22Rv1 (cell line): ENCODE measurements around the gene LTBP3.

Experiments
- H3K27ac ChIP-seq: fragments of 450-650 bp; 2 replicates; pipeline ENCODE4 v1.5.1; 2017
- ZFX ChIP-seq: fragments of 450-650 bp; IDR thresholded peaks from 2 replicates; pipeline ENCODE4 v1.6.1; 2017; ENCODE audit warnings: antibody characterized with exemption, borderline replicate concordance
- TF ChIP-seq, protein P1 (sequence below): fragments of 450-650 bp; IDR thresholded peaks from 2 replicates; pipeline ENCODE4 v1.5.1; 2017; ENCODE audit warnings: mild to moderate bottlenecking

Gene LTBP3

DNA sequence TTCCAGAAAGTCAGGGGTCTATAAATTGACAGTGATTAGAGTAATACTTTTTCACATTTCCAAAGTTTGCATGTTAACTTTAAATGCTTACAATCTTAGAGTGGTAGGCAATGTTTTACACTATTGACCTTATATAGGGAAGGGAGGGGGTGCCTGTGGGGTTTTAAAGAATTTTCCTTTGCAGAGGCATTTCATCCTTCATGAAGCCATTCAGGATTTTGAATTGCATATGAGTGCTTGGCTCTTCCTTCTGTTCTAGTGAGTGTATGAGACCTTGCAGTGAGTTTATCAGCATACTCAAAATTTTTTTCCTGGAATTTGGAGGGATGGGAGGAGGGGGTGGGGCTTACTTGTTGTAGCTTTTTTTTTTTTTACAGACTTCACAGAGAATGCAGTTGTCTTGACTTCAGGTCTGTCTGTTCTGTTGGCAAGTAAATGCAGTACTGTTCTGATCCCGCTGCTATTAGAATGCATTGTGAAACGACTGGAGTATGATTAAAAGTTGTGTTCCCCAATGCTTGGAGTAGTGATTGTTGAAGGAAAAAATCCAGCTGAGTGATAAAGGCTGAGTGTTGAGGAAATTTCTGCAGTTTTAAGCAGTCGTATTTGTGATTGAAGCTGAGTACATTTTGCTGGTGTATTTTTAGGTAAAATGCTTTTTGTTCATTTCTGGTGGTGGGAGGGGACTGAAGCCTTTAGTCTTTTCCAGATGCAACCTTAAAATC, 54.0 kb downstream of the LTBP3 start:
- no peak for TF ChIP-seq ZFX
- TF ChIP-seq, protein P1, sequence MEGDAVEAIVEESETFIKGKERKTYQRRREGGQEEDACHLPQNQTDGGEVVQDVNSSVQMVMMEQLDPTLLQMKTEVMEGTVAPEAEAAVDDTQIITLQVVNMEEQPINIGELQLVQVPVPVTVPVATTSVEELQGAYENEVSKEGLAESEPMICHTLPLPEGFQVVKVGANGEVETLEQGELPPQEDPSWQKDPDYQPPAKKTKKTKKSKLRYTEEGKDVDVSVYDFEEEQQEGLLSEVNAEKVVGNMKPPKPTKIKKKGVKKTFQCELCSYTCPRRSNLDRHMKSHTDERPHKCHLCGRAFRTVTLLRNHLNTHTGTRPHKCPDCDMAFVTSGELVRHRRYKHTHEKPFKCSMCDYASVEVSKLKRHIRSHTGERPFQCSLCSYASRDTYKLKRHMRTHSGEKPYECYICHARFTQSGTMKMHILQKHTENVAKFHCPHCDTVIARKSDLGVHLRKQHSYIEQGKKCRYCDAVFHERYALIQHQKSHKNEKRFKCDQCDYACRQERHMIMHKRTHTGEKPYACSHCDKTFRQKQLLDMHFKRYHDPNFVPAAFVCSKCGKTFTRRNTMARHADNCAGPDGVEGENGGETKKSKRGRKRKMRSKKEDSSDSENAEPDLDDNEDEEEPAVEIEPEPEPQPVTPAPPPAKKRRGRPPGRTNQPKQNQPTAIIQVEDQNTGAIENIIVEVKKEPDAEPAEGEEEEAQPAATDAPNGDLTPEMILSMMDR: no peak
- H3K27ac ChIP-seq: peak overlapping the region; percentile 98

DNA sequence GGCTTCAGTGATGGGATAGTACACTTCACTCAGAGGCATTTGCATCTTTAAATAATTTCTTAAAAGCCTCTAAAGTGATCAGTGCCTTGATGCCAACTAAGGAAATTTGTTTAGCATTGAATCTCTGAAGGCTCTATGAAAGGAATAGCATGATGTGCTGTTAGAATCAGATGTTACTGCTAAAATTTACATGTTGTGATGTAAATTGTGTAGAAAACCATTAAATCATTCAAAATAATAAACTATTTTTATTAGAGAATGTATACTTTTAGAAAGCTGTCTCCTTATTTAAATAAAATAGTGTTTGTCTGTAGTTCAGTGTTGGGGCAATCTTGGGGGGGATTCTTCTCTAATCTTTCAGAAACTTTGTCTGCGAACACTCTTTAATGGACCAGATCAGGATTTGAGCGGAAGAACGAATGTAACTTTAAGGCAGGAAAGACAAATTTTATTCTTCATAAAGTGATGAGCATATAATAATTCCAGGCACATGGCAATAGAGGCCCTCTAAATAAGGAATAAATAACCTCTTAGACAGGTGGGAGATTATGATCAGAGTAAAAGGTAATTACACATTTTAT, 54.7 kb downstream of the LTBP3 start:
- TF ChIP-seq ZFX: no peak
- TF ChIP-seq, protein P1: no peak
- peak overlapping the region; percentile 98 for H3K27ac ChIP-seq

GRCh38 chr11:65502555-65503367, 55.4 kb downstream of the LTBP3 start:
- peak overlapping the region; percentile 98 for H3K27ac ChIP-seq
- no peak for TF ChIP-seq ZFX
- TF ChIP-seq, protein P1: no peak

GRCh38 chr11:65502274-65502554, 55.9 kb downstream of the LTBP3 start:
- TF ChIP-seq, protein P1: no peak
- no peak for TF ChIP-seq ZFX
- peak overlapping the region; percentile 98 for H3K27ac ChIP-seq

DNA sequence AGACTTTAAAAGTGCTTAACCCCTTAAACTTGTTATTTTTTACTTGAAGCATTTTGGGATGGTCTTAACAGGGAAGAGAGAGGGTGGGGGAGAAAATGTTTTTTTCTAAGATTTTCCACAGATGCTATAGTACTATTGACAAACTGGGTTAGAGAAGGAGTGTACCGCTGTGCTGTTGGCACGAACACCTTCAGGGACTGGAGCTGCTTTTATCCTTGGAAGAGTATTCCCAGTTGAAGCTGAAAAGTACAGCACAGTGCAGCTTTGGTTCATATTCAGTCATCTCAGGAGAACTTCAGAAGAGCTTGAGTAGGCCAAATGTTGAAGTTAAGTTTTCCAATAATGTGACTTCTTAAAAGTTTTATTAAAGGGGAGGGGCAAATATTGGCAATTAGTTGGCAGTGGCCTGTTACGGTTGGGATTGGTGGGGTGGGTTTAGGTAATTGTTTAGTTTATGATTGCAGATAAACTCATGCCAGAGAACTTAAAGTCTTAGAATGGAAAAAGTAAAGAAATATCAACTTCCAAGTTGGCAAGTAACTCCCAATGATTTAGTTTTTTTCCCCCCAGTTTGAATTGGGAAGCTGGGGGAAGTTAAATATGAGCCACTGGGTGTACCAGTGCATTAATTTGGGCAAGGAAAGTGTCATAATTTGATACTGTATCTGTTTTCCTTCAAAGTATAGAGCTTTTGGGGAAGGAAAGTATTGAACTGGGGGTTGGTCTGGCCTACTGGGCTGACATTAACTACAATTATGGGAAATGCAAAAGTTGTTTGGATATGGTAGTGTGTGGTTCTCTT, 56.5 kb downstream of the LTBP3 start:
- no peak for TF ChIP-seq ZFX
- TF ChIP-seq, protein P1: no peak
- H3K27ac ChIP-seq: peak overlapping the region; percentile 98

GRCh38 chr11:65501186-65501471, 57.0 kb downstream of the LTBP3 start:
- TF ChIP-seq, protein P1: no peak
- no peak for TF ChIP-seq ZFX
- H3K27ac ChIP-seq: peak overlapping the region; percentile 98
